ENCODE data around the gene NDUFS8. TPM values are rescaled to one million over a fixed set of nuclear protein-coding genes. Genes with fewer than 3 reads are reported as not detected.

NDUFS8 gene
- total and polyA plus RNA-seq, 2 experiments from 2014 or later, result 114 to 219 TPM

DNA sequence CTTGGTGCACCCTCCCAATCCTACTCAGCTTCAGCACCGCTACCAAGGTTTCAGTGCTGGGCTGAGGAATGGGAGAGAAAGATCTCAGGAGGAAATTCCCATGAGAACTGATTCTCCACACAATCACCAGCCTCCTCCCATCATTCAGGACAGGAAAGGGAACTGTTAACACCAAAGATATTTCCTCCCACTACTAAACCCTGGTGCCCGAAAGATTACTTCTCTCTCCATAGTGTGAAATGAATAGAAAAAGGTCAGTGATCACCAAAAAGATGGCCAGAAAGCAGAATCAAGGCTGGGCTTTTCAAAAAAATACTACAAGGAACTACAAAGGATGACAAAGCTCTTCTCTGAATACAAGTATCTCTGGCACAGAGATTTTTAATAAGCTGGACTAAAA is 34.4 kb downstream of the NDUFS8 start:
- Histone ChIP-seq H4K20me1 (ENCODE audit: insufficient read depth) (no peaks in the 10 kb centered on the region), H3F3A (ENCODE audit: insufficient read depth) (no peaks in the 10 kb centered on the region), H3K9ac (no peak overlapping the region), H3K4me3 (no peak overlapping the region), H3K4me2 (ENCODE audit: unreplicated experiment) (no peak overlapping the region), H3K27me3 (replicated peaks; ENCODE audit: insufficient read depth) (no peaks in the 10 kb centered on the region), H3K79me2 (ENCODE audit: insufficient read depth) (no peaks in the 10 kb centered on the region), H3K36me3 (ENCODE audit: low read depth) (no peaks in the 10 kb centered on the region), H3K27ac (no peak overlapping the region), H3K9me3 (ENCODE audit: low read depth) (no peaks in the 10 kb centered on the region), H3K9me2 (ENCODE audit: insufficient read depth) (no peaks in the 10 kb centered on the region), H2AFZ (no peak overlapping the region), H3K4me1 (ENCODE audit: insufficient read depth) (no peaks in the 10 kb centered on the region)
- no peak for TF ChIP-seq EZH2 (IDR thresholded peaks at IDR 0.05; ENCODE audit: insufficient read depth, poor library complexity, severe bottlenecking)
- TF ChIP-seq EZH2phosphoT487 (IDR thresholded peaks at IDR 0.05; ENCODE audit: insufficient read depth, low read depth), result no peak
- 100% methylated on average over 2 of the region's 2 CpGs for WGBS, 2 experiments (ENCODE audit: low coverage in 1 of 2, low lambda C conversion rate in 2 of 2, missing lambda C conversion rate in 2 of 2)
- in situ Hi-C loops (cut with MboI), result no loop called here
- DNase-seq, result no peak

DNA sequence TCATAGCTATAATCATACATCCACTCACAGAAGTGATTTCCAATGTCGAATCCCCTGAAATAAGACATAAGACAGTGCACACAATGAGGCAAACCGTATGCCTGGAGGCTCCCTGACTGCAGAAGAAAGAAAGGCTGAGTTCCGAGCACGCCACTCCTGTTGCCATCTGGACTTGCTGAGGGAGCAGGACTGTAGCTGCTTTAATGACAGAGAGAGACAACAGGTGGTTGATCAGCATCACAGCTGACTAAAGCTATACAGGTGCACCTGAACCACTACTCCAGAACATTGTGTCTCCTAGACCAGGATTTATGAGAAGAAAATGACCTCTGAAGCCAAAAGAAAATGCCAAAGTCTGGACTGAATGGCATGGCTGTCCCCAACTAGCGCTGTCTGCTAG is 35.4 kb downstream of the NDUFS8 start:
- in situ Hi-C loops (cut with MboI), result no loop called here
- DNase-seq, result no peak
- H2AFZ ChIP-seq, result no peak overlapping the region
- H3K9me2 ChIP-seq (ENCODE audit: insufficient read depth), result no peaks in the 10 kb centered on the region
- H3F3A ChIP-seq (ENCODE audit: insufficient read depth), result no peaks in the 10 kb centered on the region
- H3K79me2 ChIP-seq (ENCODE audit: insufficient read depth), result no peaks in the 10 kb centered on the region
- TF ChIP-seq EZH2 (IDR thresholded peaks at IDR 0.05; ENCODE audit: insufficient read depth, poor library complexity, severe bottlenecking) (no peak), EZH2phosphoT487 (IDR thresholded peaks at IDR 0.05; ENCODE audit: insufficient read depth, low read depth) (no peak)
- H3K4me3 ChIP-seq, result no peak overlapping the region
- H3K4me1 ChIP-seq (ENCODE audit: insufficient read depth), result no peaks in the 10 kb centered on the region
- H3K27ac ChIP-seq, result no peak overlapping the region
- 91 to 96% methylated on average over 5 of the region's 5 CpGs for WGBS, 2 experiments (ENCODE audit: low coverage in 1 of 2, low lambda C conversion rate in 2 of 2, missing lambda C conversion rate in 2 of 2)
- no peaks in the 10 kb centered on the region for H4K20me1 ChIP-seq (ENCODE audit: insufficient read depth)
- no peak overlapping the region for H3K9ac ChIP-seq
- no peak overlapping the region for H3K4me2 ChIP-seq (ENCODE audit: unreplicated experiment)
- no peaks in the 10 kb centered on the region for H3K27me3 ChIP-seq (replicated peaks; ENCODE audit: insufficient read depth)
- H3K9me3 ChIP-seq (ENCODE audit: low read depth), result no peaks in the 10 kb centered on the region
- H3K36me3 ChIP-seq (ENCODE audit: low read depth), result no peaks in the 10 kb centered on the region

DNA sequence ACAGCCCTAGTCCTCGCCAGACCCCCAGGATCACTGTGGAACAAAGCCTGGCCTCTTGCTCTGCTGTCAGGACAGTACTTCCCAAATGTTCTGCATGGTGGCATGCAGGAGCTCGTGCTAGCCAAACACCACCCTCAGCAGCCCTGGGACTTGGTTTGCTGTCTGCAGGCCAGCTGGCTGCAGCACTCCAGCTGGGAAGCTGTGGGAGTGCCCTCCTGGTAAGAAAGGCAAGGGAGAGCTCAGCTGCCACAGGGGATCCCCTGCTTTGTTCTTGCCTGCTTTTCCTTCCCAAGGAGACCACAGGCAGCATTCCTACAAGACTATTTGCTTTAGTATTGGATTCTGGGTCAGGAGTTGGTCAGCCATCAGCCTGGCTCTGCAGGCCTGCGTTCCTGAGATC is 36.3 kb downstream of the NDUFS8 start:
- no peaks in the 10 kb centered on the region for H3F3A ChIP-seq (ENCODE audit: insufficient read depth)
- H3K9me3 ChIP-seq (ENCODE audit: low read depth), result no peaks in the 10 kb centered on the region
- H2AFZ ChIP-seq, result no peak overlapping the region
- no peak overlapping the region for H3K9ac ChIP-seq
- no peaks in the 10 kb centered on the region for H3K36me3 ChIP-seq (ENCODE audit: low read depth)
- no peak for DNase-seq
- H3K27ac ChIP-seq, result no peak overlapping the region
- H3K4me3 ChIP-seq, result no peak overlapping the region
- H3K27me3 ChIP-seq (replicated peaks; ENCODE audit: insufficient read depth), result no peaks in the 10 kb centered on the region
- in situ Hi-C loops (cut with MboI), result no loop called here
- H3K9me2 ChIP-seq (ENCODE audit: insufficient read depth), result no peaks in the 10 kb centered on the region
- no peak overlapping the region for H3K4me2 ChIP-seq (ENCODE audit: unreplicated experiment)
- TF ChIP-seq EZH2 (IDR thresholded peaks at IDR 0.05; ENCODE audit: insufficient read depth, poor library complexity, severe bottlenecking), result no peak
- no peak for TF ChIP-seq EZH2phosphoT487 (IDR thresholded peaks at IDR 0.05; ENCODE audit: insufficient read depth, low read depth)
- 83 to 86% methylated on average over 3 of the region's 3 CpGs for WGBS, 2 experiments (ENCODE audit: low coverage in 1 of 2, low lambda C conversion rate in 2 of 2, missing lambda C conversion rate in 2 of 2)
- no peaks in the 10 kb centered on the region for H3K79me2 ChIP-seq (ENCODE audit: insufficient read depth)
- no peaks in the 10 kb centered on the region for H4K20me1 ChIP-seq (ENCODE audit: insufficient read depth)
- no peaks in the 10 kb centered on the region for H3K4me1 ChIP-seq (ENCODE audit: insufficient read depth)

- 91 to 93% methylated on average over 5 of the region's 5 CpGs for WGBS, 2 experiments (ENCODE audit: low coverage in 1 of 2, low lambda C conversion rate in 2 of 2, missing lambda C conversion rate in 2 of 2)
- Histone ChIP-seq H3K36me3 (ENCODE audit: low read depth) (0 out of 2 replicates have a peak, but pooled peaks cover 3% of the 10 kb centered on the region), H3K4me3 (no peak overlapping the region), H2AFZ (no peak overlapping the region), H3K4me1 (ENCODE audit: insufficient read depth) (no peaks in the 10 kb centered on the region), H3K79me2 (ENCODE audit: insufficient read depth) (no peaks in the 10 kb centered on the region), H3K4me2 (ENCODE audit: unreplicated experiment) (no peak overlapping the region), H3K27me3 (replicated peaks; ENCODE audit: insufficient read depth) (no peaks in the 10 kb centered on the region), H3K27ac (no peak overlapping the region), H3K9me2 (ENCODE audit: insufficient read depth) (no peaks in the 10 kb centered on the region), H3K9ac (no peak overlapping the region), H3K9me3 (ENCODE audit: low read depth) (no peaks in the 10 kb centered on the region), H4K20me1 (ENCODE audit: insufficient read depth) (no peaks in the 10 kb centered on the region), H3F3A (ENCODE audit: insufficient read depth) (no peaks in the 10 kb centered on the region)
- in situ Hi-C loops (cut with MboI), result no loop called here
- no peak for TF ChIP-seq EZH2phosphoT487 (IDR thresholded peaks at IDR 0.05; ENCODE audit: insufficient read depth, low read depth)
- no peak for TF ChIP-seq EZH2 (IDR thresholded peaks at IDR 0.05; ENCODE audit: insufficient read depth, poor library complexity, severe bottlenecking)
- no peak for DNase-seq
Observed at GRCh38 chr11:68067991-68068390, 37.5 kb downstream of the NDUFS8 start.
